EL (cell line): Measurements from ENCODE around the gene RARRES2.
"Not testable (repeated sequence)": the region's sequence is repeated elsewhere in the genome, so short reads cannot be mapped to it uniquely, and the experiment has no call there.

Experiments
- DNase-seq: peaks from one replicate; pipeline ENCODE4 v3.0.0-alpha.2; 2016

Gene RARRES2

DNA sequence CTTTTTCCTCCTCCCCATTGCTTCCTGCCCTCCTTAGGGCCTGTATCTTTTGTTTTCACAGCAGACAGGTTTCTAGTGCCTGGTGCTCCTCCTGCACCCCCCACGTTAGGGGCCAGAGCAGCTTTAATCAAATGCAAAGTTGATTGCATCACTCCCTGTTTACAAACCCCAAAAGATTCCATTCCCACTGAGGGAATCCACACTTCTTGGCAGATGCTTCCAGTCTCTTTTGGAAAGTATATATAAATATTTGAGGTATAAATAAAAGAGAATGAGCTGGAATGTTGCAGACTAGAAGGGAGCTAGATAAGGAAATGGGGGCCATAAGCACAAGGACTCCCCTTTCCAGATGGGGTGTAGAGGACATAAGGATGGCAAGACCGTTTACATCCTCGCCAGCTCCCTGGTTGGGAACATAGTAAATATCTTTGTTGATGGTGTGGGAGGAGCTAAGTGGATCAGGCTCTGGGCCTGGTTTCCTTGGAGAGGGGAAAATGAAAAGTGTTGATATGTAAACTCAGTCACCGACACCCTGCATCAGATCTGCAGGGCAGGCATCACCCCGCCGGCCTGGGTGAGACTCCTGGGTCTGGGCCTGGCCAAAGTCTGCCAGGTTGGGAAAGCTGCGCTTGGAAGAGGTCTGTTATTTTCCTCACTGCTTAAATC lies 6.2 kb downstream of the RARRES2 start:
- peak; percentile 38 for DNase-seq

DNA sequence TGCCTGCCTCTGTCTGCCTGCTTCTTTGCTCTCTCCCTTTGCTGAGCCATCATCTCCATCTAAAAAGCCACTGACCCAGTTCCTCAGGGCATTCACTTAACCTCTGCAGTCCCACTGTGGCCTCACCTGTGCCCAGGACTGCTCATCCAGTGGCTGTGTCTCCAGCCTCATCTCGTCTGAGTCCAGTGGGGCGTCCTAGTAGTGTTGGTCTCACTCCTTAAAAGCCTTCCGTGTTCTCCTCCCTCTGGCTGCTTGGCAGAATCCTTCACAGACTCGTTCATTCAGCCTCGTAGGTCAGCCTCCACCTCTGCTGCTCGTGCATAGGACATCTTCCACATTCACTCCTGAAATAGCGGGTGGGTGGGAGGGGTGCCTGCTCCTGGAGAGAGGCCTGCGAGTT lies 7.3 kb downstream of the RARRES2 start:
- DNase-seq = no peak

DNA sequence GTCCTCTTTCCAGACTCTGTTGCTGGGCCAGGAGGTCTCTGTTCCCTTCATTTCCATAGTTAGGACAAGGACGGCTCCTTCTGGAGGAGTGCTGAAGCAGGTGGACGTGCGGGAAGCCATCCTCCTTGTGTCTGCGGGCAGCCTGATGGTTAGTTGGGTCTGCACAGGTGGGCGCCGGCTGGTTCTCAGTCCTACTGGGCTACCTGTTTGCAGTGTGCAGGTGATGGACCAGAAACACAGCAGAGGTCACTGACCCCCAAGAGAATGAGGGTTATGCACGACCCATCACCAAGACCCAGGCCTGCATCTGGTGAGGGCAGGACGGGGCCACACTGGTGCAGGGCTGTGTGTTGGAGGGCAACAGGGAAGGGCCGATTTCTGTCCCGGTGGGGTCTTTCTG lies 7.8 kb downstream of the RARRES2 start:
- no peak for DNase-seq

DNA sequence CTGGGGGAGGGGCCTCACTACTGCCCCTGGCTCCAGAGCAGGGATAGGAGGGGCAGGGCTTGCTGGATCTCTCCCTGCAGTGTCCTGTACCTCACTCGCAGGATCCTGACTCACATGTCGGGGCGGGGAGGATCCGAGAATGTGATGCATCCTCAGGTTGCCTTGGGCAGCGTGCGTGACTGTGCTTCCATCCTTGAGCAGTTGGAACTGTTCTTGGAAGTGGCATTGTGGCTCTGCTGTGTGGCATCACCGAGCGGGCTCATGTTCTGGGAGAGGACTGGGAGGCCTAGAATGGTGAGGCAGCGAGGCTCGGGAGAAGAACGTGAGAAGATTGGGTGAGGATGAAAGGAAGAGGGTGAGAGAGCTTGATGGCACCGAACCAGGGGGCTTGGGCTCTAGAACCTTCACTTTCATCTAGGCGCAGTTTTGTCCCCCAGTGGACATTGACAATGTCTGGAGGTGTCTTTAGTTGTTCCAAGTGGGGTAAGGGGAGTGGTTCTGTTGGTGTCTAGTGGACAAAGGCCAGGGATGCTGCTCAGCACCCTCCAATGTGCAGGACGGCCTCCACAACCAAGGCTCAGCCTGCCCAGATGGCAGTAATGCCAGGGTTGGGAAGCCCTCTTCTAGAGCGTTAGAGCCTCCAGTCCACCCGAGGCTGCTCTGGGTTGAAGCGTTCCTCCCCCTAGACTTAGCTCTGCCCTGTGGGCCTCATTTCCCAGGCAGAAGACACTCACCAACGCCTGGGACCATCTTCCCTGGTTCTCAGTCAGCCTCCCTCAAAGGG lies 8.4 kb downstream of the RARRES2 start:
- no peak for DNase-seq

DNA sequence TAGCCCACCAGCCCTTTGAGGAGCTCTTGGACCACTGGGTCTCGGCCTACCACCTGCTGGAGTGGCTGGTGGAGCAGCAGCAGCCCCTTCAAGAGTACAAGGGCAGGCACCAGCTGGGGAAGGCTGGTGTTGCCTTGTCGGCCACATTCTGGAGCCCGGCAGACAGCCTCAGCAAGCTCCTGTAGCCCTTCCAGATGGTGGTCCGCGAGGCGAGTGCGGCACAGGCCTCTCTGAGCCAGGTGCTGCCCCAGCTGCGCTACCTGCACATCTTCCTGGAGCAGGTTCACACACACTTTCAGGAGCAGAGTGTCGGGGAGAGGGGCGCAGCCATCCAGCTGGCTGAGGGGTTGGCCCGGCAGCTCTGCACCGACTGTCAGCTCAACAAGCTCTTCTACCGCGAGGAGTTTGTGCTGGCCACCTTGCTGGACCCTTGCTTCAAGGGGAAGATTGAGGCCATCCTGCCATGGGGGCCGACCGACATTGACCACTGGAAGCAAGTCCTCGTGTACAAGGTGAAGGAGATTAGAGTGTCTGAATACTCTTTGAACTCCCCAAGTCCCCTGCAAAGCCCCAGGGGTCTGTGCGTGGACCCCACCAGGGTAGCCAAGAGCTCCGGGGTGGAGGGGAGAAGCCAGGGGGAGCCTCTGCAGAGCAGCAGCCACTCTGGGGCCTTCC lies 11.1 kb downstream of the RARRES2 start:
- DNase-seq = no peak

DNA sequence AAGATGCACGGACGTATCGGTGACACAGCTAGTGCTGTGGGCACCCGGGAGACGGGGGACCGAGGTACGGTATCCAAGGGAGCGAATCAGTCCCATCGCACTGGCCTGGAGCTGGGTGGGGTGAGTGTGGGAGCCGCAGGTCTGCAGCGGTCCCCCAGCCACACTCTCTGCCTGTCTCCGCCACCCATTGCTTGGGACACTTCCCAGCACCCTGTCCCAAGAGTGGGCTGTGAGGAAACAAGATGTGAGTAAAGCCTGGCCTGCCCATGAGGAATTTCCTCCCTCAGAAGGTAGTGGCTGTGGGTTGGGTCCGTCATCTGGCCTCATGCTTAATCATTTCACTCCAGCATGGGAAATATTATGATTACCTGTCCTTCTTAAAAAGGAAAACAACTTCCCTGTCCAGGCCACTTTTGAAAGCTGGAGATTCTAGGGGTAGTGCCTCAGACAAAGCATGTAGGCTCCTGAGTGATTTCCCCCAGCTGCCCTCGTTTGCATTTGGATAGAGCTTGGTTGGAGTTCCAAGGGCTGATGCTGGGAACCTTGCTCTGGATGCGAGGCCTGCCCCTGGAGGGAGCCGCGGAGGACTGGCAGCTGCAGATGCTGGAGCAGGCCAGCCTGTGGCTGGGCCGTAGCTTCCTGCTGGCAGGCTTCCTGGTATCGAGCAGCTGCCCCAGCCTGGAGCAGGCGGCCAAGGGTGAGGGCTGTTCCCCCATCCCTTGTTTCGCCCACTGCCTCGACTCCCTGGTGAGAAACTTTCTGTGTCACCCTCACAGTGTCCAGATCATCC lies 11.9 kb downstream of the RARRES2 start:
- DNase-seq = no peak

DNA sequence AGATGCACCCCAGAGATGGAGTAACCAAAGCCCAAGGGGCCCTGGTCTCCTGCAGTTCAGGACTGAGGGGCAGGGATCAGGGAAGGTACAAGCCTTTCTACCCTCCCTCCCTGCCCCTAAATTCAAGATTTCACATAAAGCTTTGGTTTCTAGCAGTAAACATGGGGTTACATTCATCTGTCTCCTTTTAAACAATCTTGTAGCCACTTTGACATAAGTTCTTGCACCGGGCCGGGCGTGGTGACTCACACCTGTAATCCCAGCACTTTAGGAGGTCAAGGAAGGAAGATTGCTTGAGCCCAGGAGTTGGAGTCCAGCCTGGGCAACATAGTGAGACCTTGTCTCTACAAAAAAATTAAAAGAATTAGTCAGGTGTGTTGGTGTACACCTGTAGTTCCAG lies 14.1 kb downstream of the RARRES2 start:
- DNase-seq = no peak

DNA sequence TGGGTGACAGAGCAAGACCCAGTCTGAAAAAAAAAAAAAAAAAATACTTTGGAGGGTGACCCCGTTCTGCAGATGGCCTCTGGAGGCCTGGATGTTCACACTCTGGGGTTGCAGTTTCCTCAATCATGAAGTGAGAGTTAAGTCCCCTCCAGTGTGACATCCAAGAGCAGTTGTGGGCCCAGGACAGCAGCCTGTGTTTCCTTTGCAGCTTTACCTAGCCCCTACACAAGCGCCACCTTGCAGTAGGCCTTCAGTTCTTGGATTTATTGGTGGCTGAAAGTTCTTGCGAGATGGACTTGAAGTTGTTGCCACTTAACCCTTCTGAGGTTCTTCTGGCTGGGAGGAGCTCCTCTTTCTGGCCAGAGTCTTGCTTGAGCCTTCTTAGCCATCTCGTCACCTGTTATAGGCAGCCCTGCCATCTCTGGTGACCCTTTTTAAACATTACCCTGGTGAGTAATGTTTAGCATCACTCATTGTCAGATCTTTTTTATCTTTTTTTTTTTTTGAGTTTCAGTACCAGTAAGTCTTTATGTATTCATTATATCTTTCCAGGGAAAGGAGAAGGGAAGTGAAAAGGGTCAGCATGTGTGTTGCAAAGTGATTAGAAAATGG lies 14.7 kb downstream of the RARRES2 start:
- DNase-seq = no peak

DNA sequence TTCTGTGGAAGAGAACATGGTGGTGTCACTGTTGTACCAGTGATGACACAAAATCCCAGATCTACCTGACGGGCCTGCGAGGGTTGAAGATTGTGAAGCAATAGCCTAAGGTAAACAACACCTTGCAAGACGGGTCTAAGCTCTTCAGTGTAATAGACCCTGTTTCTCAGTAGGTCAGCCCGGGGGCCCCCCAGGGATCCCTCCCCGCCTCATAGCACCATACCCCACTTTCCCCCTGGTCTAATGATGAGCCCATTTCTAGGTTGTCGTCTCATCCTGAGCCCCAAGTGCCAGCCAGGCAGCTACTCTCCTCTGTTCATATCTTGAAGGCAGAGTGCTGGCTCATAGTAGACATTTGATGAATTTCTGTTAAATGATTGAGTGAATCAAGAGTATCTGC lies 15.5 kb downstream of the RARRES2 start:
- no peak for DNase-seq

DNA sequence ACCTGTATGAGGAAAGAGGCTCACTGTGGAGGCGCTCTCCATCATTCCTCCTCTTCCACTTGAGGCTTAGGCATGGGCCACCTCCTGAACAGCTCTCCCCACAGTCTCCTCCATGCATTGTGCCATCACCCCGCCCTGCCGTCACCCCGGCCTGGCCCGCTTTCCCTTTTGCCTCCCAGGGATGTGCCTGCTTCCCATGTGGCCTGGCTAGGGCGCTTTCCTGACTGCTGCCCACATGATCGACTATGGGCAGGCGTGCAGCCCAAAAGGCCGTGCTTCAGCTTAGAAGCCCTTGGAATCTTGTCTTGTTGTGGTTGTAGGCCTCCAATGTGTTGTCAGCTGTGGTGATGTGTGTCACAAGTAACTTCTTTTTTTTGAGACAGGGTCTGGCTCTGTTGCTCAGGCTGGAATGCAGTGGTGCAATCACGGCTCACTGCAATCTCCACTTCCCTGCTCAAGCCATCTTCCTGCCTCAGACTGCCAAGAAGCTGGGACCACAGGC lies 16.3 kb downstream of the RARRES2 start:
- DNase-seq = no peak

DNA sequence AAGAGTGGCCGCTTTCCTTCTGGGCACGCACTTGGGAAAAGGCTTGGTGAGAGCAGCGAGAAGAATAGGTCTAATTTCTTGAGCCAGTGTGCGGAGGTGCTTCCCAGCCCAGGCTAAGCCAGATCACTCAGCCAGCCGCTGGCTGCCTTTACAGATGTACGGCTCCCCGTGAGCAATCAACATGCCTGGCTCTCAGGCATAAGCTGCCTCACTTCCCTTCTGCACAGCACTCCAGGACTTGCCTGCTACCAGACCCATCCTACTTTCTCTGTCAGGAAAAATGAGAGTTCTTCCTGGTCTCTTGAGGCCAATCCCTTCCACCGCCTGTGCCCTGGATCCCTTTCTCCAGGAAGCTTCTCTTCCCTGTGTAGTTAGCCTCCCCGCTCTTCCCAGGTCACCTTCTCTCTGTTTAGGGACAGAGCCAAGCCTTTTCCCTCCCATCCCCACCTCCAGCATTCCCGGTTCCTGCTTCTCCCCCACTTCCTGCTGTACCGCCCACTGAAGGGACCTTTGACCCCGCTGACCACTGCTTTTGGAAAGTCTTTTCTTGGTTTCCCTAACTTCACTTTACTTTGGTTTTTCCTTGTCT lies 17.0 kb downstream of the RARRES2 start:
- DNase-seq = no peak

DNA sequence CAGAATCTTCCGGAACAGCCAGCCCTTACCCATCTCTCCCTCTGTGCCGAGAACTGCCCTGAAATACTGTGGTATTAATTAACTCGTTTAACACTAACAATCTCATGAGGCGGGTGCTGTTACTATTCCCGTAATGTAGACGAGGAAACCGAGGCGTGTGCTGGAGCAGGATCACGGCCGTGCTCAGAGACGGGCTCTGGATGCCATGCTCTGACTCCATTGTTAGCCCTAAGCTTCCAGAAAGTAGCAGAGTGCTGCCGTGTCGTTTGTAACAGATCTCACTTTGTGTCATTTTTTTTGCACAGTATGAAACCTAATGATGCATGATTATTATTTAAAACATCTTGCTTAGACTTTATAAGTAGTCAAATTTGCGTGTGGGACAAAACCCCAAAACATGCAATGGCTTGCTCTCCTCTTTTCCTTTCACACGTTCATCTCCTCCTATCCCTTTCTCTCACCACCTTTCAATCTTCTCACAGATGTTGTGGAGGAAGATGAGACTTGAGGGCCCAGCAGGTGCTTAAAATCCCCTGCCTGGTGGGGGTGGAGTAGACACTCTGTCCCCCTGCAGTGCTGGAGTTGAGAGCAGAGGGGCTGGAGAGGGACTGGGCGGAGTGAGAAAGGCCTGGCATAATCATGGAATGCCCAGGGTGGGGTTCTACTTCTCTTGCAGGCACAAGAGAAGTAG lies 17.6 kb downstream of the RARRES2 start:
- no peak for DNase-seq

DNA sequence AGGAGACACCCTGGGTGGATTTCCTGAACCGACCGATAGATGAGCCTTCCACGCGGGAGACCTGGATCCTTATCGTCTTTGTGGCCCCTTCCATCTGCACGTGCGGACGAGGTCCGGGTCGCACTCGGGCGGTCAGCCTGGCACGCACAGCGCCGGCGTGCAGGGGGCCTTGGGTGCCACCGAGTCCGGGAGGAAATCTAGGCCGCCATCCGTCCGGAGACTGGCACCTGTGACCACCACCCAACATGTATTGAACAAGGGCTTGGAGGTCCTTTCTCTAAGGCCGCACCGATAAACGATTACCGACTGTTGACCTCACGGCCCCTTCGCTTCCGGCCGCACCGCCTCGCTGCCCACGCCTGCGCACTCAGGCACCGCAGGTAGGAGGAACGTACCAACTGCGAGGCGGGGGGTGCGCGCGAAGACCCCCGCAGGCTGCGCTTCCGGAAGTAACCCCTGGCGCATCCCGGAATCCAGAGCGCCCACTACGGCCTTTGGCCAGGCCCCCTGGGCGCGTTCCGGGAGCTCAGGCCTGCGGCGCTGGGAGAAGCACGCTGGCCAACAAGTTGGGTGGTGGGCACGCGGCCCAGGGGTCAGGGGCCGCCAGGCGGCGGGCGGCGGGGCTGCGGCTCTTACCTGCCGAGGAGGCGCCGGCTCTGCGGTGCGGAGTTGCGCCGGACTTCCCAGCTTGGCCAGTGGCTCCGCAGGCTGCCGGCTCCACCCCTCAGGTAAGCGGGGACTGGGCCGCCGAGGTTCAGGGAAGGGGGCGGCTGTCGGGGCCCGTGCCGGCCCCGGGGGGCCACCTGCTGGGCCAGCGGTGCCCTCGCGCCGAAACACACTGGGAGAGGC lies 18.4 kb downstream of the RARRES2 start, which contains the start of the genes ACTR3C and LRRC61:
Gene ACTR3C (minus strand): TSS at position 713 of the 849 bp plus-strand sequence. CDS start 28,249 bp downstream, outside the sequence.
Gene LRRC61 (plus strand): TSS at position 523 of the 849 bp plus-strand sequence. CDS start 13,507 bp downstream, outside the sequence.
- peak; percentile 27 for DNase-seq

DNA sequence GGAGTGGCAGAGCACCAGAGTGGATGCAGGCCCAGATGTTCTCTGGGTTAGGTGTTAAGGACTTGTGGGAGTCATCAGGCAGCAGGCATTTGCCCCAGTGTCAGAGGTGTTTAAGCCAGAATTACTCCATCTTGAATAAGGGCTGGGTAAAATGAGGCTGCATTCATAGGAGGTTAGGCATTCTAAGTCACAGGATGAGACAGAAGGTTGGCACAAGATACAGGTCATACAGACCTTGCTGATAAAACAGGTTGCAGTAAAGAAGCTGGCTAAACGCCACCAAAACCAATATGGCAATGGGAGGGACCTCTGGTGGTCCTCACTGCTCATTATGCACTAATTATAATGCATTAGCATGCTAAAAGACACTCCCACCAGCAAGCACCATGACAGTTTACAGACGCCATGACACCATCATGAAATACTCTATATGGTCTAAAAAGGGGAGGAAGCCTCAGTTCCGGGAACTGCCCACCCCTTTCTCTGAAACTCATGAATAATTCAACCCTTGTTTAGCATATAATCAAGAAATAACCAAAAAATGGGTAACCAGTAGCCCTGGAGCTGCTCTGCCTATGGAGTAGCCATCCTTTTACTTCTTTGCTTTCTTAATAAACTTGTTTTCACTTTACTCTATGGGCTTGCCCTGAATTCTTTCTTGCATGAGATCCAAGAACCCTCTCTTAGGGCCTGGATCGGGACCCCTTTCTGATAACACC lies 19.2 kb downstream of the RARRES2 start:
- DNase-seq = no peak

DNA sequence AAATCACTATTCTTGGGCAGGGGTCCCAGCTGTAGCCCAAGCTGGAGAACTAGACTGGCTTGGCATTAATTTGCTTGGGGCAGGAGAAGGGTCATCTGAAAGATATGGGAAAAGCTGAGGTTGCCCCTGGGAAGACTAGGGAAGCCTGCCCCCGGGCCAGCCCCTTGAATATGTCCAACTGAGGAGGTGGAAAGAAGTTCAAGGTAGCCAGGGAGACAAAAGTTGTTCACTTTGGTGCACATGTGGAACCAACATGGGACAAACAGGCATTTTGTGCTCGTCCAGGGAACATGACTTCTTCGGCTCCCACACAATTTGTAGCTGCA lies 19.7 kb downstream of the RARRES2 start:
- DNase-seq = no peak

DNA sequence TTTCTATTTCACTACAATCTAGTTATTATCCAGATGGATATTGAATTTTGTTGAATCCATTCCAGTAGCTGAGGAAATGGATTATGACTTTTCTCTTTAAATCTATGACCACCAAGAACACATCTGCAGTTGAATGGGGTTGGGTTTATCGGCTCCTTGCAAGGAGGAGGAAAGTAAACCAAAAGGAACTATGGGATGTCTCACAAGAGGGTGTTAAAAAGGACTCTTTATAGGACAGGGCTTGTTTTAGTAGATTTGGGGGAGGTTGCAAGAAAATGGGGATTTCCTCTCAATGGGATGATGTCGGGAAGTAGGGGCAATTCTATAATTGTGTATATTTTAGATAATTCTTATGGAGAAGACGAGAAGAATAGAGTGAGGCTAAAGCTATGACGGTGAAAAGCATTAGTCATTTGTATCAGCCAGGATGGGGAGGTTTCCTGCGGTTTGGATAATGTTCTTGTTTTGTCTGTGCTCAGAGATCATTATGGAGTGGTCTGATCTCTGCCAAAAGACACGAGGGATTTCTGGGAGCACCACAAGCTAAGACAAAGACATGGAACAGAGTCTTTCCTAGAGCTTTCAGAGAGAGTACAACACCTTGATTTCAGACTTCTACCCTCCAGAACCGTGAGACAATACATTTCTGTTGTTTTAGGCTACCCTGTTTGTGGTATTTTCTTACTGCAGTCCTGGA lies 23.5 kb downstream of the RARRES2 start:
- DNase-seq = peak; percentile 30

DNA sequence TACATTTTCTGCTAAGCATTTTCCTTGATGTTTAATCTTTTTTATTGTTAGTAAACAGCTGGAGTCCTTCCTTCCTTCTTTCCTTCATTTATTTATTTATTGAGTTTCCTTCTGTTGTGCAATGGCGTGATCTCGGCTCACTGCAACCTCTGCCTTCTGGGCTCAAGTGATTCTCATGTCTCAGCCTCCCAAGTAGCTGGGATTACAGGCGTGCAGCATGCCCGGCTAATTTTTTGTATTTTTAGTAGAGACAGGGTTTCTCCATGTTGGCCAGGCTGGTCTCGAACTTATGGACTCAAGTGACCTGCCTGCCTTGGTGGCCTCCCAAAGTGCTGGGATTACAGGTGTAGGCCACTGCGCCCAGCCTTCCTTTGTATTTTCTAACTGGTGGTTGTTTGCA lies 24.4 kb downstream of the RARRES2 start:
- not testable (repeated sequence) for DNase-seq

DNA sequence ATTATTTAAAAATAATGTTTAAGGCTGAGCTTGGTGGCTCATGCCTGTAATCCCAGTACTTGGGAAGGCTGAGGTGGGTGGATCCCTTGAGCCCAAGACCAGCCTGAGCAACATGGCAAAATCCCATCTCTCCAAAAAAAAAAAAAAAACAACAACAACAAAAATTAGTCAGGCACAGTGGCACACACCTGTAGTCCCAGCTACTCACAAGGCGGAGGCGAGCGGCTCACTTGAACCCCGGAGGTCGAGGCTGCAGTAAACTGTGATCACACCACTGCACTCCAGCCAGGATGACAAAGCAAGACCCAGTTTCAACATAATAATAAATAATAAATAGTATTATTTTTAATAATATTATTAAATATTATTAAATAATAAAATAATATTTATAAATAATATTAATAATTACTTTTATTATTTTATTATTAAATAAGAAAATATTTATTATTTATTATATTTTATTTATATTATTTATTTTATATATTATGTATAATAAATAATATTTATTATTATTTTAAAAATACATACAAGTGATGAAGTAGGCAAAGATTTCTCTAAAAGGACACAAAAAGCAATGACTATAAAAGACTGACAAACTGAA lies 26.7 kb downstream of the RARRES2 start:
- DNase-seq = no peak

DNA sequence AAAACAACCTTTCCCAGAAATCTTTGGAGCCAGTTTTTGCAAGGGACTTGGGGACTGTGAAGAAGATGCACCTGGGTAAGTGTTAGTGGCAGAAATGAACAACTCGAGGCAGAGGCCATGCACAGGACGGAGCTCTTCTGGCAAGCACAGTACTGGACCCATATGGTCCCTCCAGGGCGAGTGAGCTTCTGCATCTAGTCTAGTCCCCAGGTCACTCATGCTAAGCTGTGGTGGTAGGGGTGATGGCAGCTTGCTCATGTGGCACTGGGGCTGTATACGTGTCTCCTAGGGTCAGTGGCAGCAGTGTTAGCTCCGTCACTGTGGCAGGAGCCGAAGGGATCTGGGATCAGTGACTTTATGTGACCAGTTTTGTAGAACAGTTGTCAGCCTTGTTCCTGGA lies 27.6 kb downstream of the RARRES2 start:
- DNase-seq = no peak
